IMR-90 (cell line): ENCODE measurements around the gene CXCR3. TPM values are rescaled to one million over a fixed set of nuclear protein-coding genes. Genes with fewer than 3 reads are reported as not detected.

Experiments
- ATAC-seq: fragments of 200-7000 bp; cut with Tn5 transposase; 2 replicates; pipeline ENCODE4 v1.9.1; 2020; ENCODE audit warnings: low read depth, mild to moderate bottlenecking, moderate library complexity
- BruUV-seq: library from RNA; stranded (reverse); fragments of 400-500 nt; replicated peaks from 2 replicates; lab custom pipeline; 2021; lab: Mats Ljungman, UMichigan
- CTCF ChIA-PET: fragments of 300-600 bp; formaldehyde crosslinking; extraction: SDS; loops from one replicate; lab custom pipeline; 2021; ENCODE audit warnings: antibody characterized with exemption; lab: Yijun Ruan, JAX
- POLR2A ChIA-PET: fragments of 300-600 bp; sonication (Branson Sonifier 250); formaldehyde crosslinking; loops from one replicate; lab custom pipeline; 2022; ENCODE audit warnings: antibody characterized with exemption; ENCODE audit not compliant: unreplicated experiment; lab: Charles Lee
- DNase-seq: peaks from one replicate; pipeline ENCODE4 v3.0.0; 2013
- H2AFZ ChIP-seq: replicated peaks from 2 replicates; pipeline ENCODE3; 2013; ENCODE audit warnings: low read length, mild to moderate bottlenecking; ENCODE audit not compliant: poor library complexity
- H2AK5ac ChIP-seq: 2 replicates; pipeline ENCODE4 v1.6.1; 2013; ENCODE audit warnings: low read depth, low read length, inconsistent platforms
- H2AK9ac ChIP-seq: replicated peaks from 2 replicates; pipeline ENCODE3; 2013; ENCODE audit warnings: mild to moderate bottlenecking, low read depth, low read length, moderate library complexity; ENCODE audit not compliant: poor library complexity
- H2BK120ac ChIP-seq: 2 replicates; pipeline ENCODE4 v1.6.1; 2013; ENCODE audit warnings: low read depth, low read length, inconsistent platforms
- H2BK15ac ChIP-seq: 3 replicates; pipeline ENCODE4 v1.6.1; 2013; ENCODE audit warnings: low read depth, low read length, inconsistent platforms
- H2BK20ac ChIP-seq: 2 replicates; pipeline ENCODE4 v1.6.1; 2013; ENCODE audit warnings: low read depth, mild to moderate bottlenecking, inconsistent platforms, low read length, moderate library complexity
- H2BK5ac ChIP-seq: 2 replicates; pipeline ENCODE4 v1.6.1; 2013; ENCODE audit warnings: mild to moderate bottlenecking, low read depth, low read length, inconsistent platforms; ENCODE audit not compliant: poor library complexity, severe bottlenecking
- H3K14ac ChIP-seq: replicated peaks from 2 replicates; pipeline ENCODE4 v1.6.1; 2013; ENCODE audit warnings: low read depth, low read length, inconsistent platforms
- H3K18ac ChIP-seq: 2 replicates; pipeline ENCODE4 v1.6.1; 2013; ENCODE audit warnings: low read depth, low read length, control low read depth
- H3K23ac ChIP-seq: 2 replicates; pipeline ENCODE4 v1.6.1; 2013; ENCODE audit warnings: low read depth, low read length, inconsistent platforms
- H3K27ac ChIP-seq: 2 replicates; pipeline ENCODE4 v1.5.1; 2013; ENCODE audit warnings: mild to moderate bottlenecking, control low read depth, low read length; ENCODE audit not compliant: insufficient read depth
- H3K27me3 ChIP-seq: 2 replicates; pipeline ENCODE4 v1.6.1; 2013; ENCODE audit warnings: low read length; ENCODE audit not compliant: control insufficient read depth, insufficient read depth
- H3K36me3 ChIP-seq: 2 replicates; pipeline ENCODE4 v1.6.1; 2013; ENCODE audit warnings: low read length, mixed read lengths; ENCODE audit not compliant: control insufficient read depth, insufficient read depth
- H3K4ac ChIP-seq: 2 replicates; pipeline ENCODE4 v1.6.1; 2013; ENCODE audit warnings: low read depth, low read length, inconsistent platforms
- H3K4me1 ChIP-seq: 2 replicates; pipeline ENCODE4 v1.6.1; 2013; ENCODE audit warnings: low read length, mixed read lengths; ENCODE audit not compliant: control insufficient read depth, insufficient read depth
- H3K4me2 ChIP-seq: 2 replicates; pipeline ENCODE4 v1.6.1; 2013; ENCODE audit warnings: low read depth, mild to moderate bottlenecking, control low read depth, low read length, moderate library complexity
- H3K4me3 ChIP-seq: 2 replicates; pipeline ENCODE4 v1.5.1; 2013; ENCODE audit warnings: low read depth, mild to moderate bottlenecking, control low read depth, low read length, moderate library complexity; ENCODE audit not compliant: insufficient read depth
- H3K56ac ChIP-seq: 2 replicates; pipeline ENCODE4 v1.6.1; 2013; ENCODE audit warnings: low read length, inconsistent platforms; ENCODE audit not compliant: insufficient read depth; ENCODE audit errors: extremely low read depth
- H3K79me1 ChIP-seq, 2 experiments: 2 replicates each; pipeline ENCODE4 v1.6.1; 2013; ENCODE audit warnings: low read length in 2 of 2, inconsistent platforms in 1 of 2, low read depth in 1 of 2
- H3K9ac ChIP-seq: 2 replicates; pipeline ENCODE4 v1.6.1; 2013; ENCODE audit warnings: low read depth, low read length, control low read depth
- H3K9me1 ChIP-seq: 2 replicates; pipeline ENCODE4 v1.6.1; 2013; ENCODE audit warnings: low read length, inconsistent platforms; ENCODE audit not compliant: insufficient read depth
- H3K9me3 ChIP-seq: 2 replicates; pipeline ENCODE4 v1.6.1; 2013; ENCODE audit warnings: low read length; ENCODE audit not compliant: control insufficient read depth, insufficient read depth
- H4K20me1 ChIP-seq: 2 replicates; pipeline ENCODE4 v1.6.1; 2013; ENCODE audit warnings: low read length, inconsistent platforms; ENCODE audit not compliant: insufficient read depth
- H4K5ac ChIP-seq: 2 replicates; pipeline ENCODE4 v1.6.1; 2013; ENCODE audit warnings: mild to moderate bottlenecking, low read depth, low read length, control low read depth
- H4K8ac ChIP-seq, 2 experiments: 2 replicates each; pipeline ENCODE4 v1.6.1; 2013; ENCODE audit warnings: low read depth in 2 of 2, low read length in 2 of 2, control low read depth in 1 of 2, inconsistent platforms in 1 of 2
- H4K91ac ChIP-seq: 2 replicates; pipeline ENCODE4 v1.6.1; 2013; ENCODE audit warnings: low read depth, low read length, inconsistent platforms; ENCODE audit not compliant: insufficient read depth
- BHLHE40 ChIP-seq: fragments of 150-350 bp; IDR thresholded peaks from 2 replicates; pipeline ENCODE4 v1.6.1; 2016; ENCODE audit warnings: mild to moderate bottlenecking, low read depth, low read length
- CEBPB ChIP-seq: IDR thresholded peaks from 2 replicates; pipeline ENCODE4 v1.6.1; 2012; ENCODE audit warnings: low read depth, low read length, improper control_type of control experiment
- CHD1 ChIP-seq: IDR thresholded peaks from 2 replicates; pipeline ENCODE4 v1.6.1; 2012; ENCODE audit warnings: low read depth, low read length, improper control_type of control experiment
- CTCF ChIP-seq: conservative IDR thresholded peaks from 2 replicates; pipeline ENCODE4 v1.5.1; 2012; ENCODE audit warnings: mild to moderate bottlenecking, low read depth, low read length, improper control_type of control experiment
- ELK1 ChIP-seq: fragments of 150-350 bp; IDR thresholded peaks from 2 replicates; pipeline ENCODE4 v1.6.1; 2016; ENCODE audit warnings: low read depth, mild to moderate bottlenecking, low read length, moderate library complexity, borderline replicate concordance
- FOS ChIP-seq: fragments of 150-350 bp; IDR thresholded peaks from 2 replicates; pipeline ENCODE4 v1.6.1; 2016; ENCODE audit warnings: low read depth, low read length
- MAFK ChIP-seq: IDR thresholded peaks from 2 replicates; pipeline ENCODE4 v1.6.1; 2012; ENCODE audit warnings: low read depth, low read length, improper control_type of control experiment
- MAZ ChIP-seq: IDR thresholded peaks from 2 replicates; pipeline ENCODE4 v1.6.1; 2012; ENCODE audit warnings: low read depth, mild to moderate bottlenecking, low read length, improper control_type of control experiment, moderate library complexity, borderline replicate concordance
- MXI1 ChIP-seq: IDR thresholded peaks from 2 replicates; pipeline ENCODE4 v1.6.1; 2012; ENCODE audit warnings: low read depth, mild to moderate bottlenecking, low read length, moderate library complexity, borderline replicate concordance
- NFE2L2 ChIP-seq: fragments of 150-350 bp; IDR thresholded peaks from 2 replicates; pipeline ENCODE4 v1.6.1; 2016; ENCODE audit warnings: low read depth, mild to moderate bottlenecking, low read length
- POLR2A ChIP-seq: IDR thresholded peaks from 2 replicates; pipeline ENCODE4 v1.6.1; 2012; ENCODE audit warnings: mild to moderate bottlenecking, low read depth, low read length
- RAD21 ChIP-seq: IDR thresholded peaks from 2 replicates; pipeline ENCODE4 v1.6.1; 2012; ENCODE audit warnings: low read length, improper control_type of control experiment
- RCOR1 ChIP-seq: IDR thresholded peaks from 2 replicates; pipeline ENCODE4 v1.6.1; 2012; ENCODE audit warnings: mild to moderate bottlenecking, low read length, improper control_type of control experiment; ENCODE audit not compliant: insufficient replicate concordance
- RFX5 ChIP-seq: IDR thresholded peaks from 2 replicates; pipeline ENCODE4 v1.8.0; 2012; ENCODE audit warnings: low read depth, mild to moderate bottlenecking, low read length, moderate library complexity
- SMC3 ChIP-seq: fragments of 150-350 bp; IDR thresholded peaks from 2 replicates; pipeline ENCODE4 v1.6.1; 2016; ENCODE audit warnings: low read depth, mild to moderate bottlenecking, antibody characterized with exemption, low read length, moderate library complexity
- USF2 ChIP-seq: fragments of 150-350 bp; IDR thresholded peaks from 2 replicates; pipeline ENCODE4 v1.6.1; 2017; ENCODE audit warnings: mild to moderate bottlenecking, antibody characterized with exemption, low read length, low read depth
- WGBS, 2 experiments: methylation state at CpG; one replicate each; pipeline versions ENCODE4 v1.1.5 to v1.1.7; 2013; ENCODE audit warnings: missing lambda C conversion rate in 2 of 2; ENCODE audit not compliant: insufficient read length in 1 of 2; ENCODE audit errors: extremely low coverage in 2 of 2; 5-methylcytosine and 5-hydroxymethylcytosine counted together
- dilution Hi-C: fragments of 300-500 bp; cut with HindIII; formaldehyde crosslinking; loops from one replicate; pipeline ENCODE4 v1.14.3; 2018; ENCODE audit warnings: low sequenced_read_pairs; ENCODE audit not compliant: unreplicated experiment
- in situ Hi-C: fragments of 300-500 bp; cut with MboI; formaldehyde crosslinking; loops from 3 replicates; pipeline ENCODE4 v1.14.3; 2019; ENCODE audit warnings: low sequenced_read_pairs, inconsistent platforms, mixed read lengths
- intact Hi-C: fragments of 100-400 bp; cut with micrococcal nuclease; formaldehyde crosslinking; loops from 2 replicates; pipeline ENCODE4 v1.10.0; 2022
- polyA plus RNA-seq, 3 experiments: library from polyadenylated mRNA; depleted of rRNA; stranded (reverse); fragments of >200 nt; gene quantifications; 2 replicates each; pipeline ENCODE4 v1.2.3, GENCODE V29; 2012; ENCODE audit warnings: low replicate concordance in 1 of 3
- total RNA-seq: library from RNA; depleted of rRNA; stranded (reverse); fragments of >200 nt; gene quantifications from 2 replicates; pipeline ENCODE4 v1.2.3, GENCODE V29; 2012

CXCR3 gene
- total and polyA plus RNA-seq, 2 of the 4 experiments (the other 2 are of a cell fraction) = not detected

GRCh38 chrX:71617742-71618141, 569 bp downstream of the CXCR3 start:
- TF ChIP-seq CHD1 (no peak), ELK1 (no peak), RCOR1 (no peak), NFE2L2 (no peak), CEBPB (no peak), USF2 (no peak), POLR2A (no peak), BHLHE40 (no peak), RAD21 (no peak), RFX5 (no peak), CTCF (no peak), MAZ (no peak), MXI1 (no peak), SMC3 (no peak), MAFK (no peak), FOS (no peak)
- H3K18ac ChIP-seq = no peak overlapping the region
- H3K9ac ChIP-seq = no peak overlapping the region
- CTCF ChIA-PET = no interaction called here
- no peaks in the 10 kb centered on the region for H3K79me1 ChIP-seq
- H2AK9ac ChIP-seq = no peak overlapping the region
- POLR2A ChIA-PET = no interaction called here
- H4K20me1 ChIP-seq = no peaks in the 10 kb centered on the region
- no peak overlapping the region for H2BK5ac ChIP-seq
- H3K4me2 ChIP-seq = no peak overlapping the region
- no peak overlapping the region for H3K4me3 ChIP-seq
- H2AFZ ChIP-seq = no peak overlapping the region
- H3K27ac ChIP-seq = no peak overlapping the region
- ATAC-seq (no peak), DNase-seq (no peak)
- H2BK120ac ChIP-seq = no peak overlapping the region
- no peak overlapping the region for H3K4ac ChIP-seq
- no peaks in the 10 kb centered on the region; the same call in 1 of the 2 replicates for H3K9me3 ChIP-seq
- no peak overlapping the region for H2BK15ac ChIP-seq
- in situ Hi-C loops (no loop called here), intact Hi-C loops (no loop called here), dilution Hi-C loops (no loop called here)
- H3K23ac ChIP-seq = no peak overlapping the region
- 80% methylated on average over 1 of the region's 8 CpGs; no CpG with 5 or more reads in 1 of the 2 experiments for WGBS, 2 experiments
- no peaks in the 10 kb centered on the region; the same call in 1 of the 2 replicates for H3K4me1 ChIP-seq
- H3K27me3 ChIP-seq = peaks cover 3% of the 10 kb centered on the region; the same call in 1 of the 2 replicates
- no peaks in the 10 kb centered on the region for H3K9me1 ChIP-seq
- no peak overlapping the region for H4K8ac ChIP-seq
- BruUV-seq = no TSS peak
- no peak overlapping the region for H2BK20ac ChIP-seq
- no peak overlapping the region for H3K14ac ChIP-seq
- peaks cover under 1% of the 10 kb centered on the region; the same call in 1 of the 2 replicates for H3K36me3 ChIP-seq
- no peak overlapping the region for H4K5ac ChIP-seq
- H3K56ac ChIP-seq = no peak overlapping the region
- no peak overlapping the region for H2AK5ac ChIP-seq
- no peak overlapping the region for H4K91ac ChIP-seq
